Loucy (cell line): Measurements from ENCODE around the gene CTNS.

Experiments used
- H2AFZ ChIP-seq: fragments of 200-600 bp; sonication (generic); 2 replicates; pipeline ENCODE4 v1.6.0; 2016; ENCODE audit warnings: antibody characterized with exemption, mild to moderate bottlenecking, low read length, moderate library complexity
- H3F3A ChIP-seq: fragments of 200-600 bp; 2 replicates; pipeline ENCODE4 v1.6.0; 2016; ENCODE audit warnings: antibody characterized with exemption, low read depth, mild to moderate bottlenecking
- H3K27me3 ChIP-seq: fragments of 200-600 bp; sonication (generic); 2 replicates; pipeline ENCODE4 v1.6.1; 2014; ENCODE audit warnings: low read length, mild to moderate bottlenecking; ENCODE audit not compliant: insufficient read depth, poor library complexity, severe bottlenecking
- H3K36me3 ChIP-seq: fragments of 200-600 bp; sonication (generic); 2 replicates; pipeline ENCODE4 v1.6.1; 2016; ENCODE audit warnings: low read length; ENCODE audit not compliant: insufficient read depth
- H3K4me1 ChIP-seq: fragments of 200-600 bp; sonication (generic); 2 replicates; pipeline ENCODE4 v1.5.1; 2014; ENCODE audit warnings: low read length, mild to moderate bottlenecking; ENCODE audit not compliant: insufficient read depth, poor library complexity, severe bottlenecking
- H3K4me2 ChIP-seq: fragments of 200-600 bp; sonication (generic); 2 replicates; pipeline ENCODE4 v1.6.0; 2014; ENCODE audit warnings: antibody characterized with exemption, low read length, low read depth, mild to moderate bottlenecking; ENCODE audit not compliant: poor library complexity, severe bottlenecking
- H3K4me3 ChIP-seq: fragments of 200-600 bp; sonication (generic); 2 replicates; pipeline ENCODE4 v1.5.1; 2014; ENCODE audit warnings: low read length, mild to moderate bottlenecking, mixed read lengths; ENCODE audit not compliant: poor library complexity, severe bottlenecking
- H3K79me2 ChIP-seq: fragments of 200-600 bp; sonication (generic); 2 replicates; pipeline ENCODE4 v1.6.1; 2014; ENCODE audit warnings: low read length; ENCODE audit not compliant: insufficient read depth
- H3K9ac ChIP-seq: fragments of 200-600 bp; sonication (generic); 2 replicates; pipeline ENCODE4 v1.6.0; 2014; ENCODE audit warnings: mild to moderate bottlenecking, low read depth, low read length, moderate library complexity; ENCODE audit not compliant: poor library complexity, severe bottlenecking
- H3K9me2 ChIP-seq: fragments of 200-600 bp; sonication (generic); replicated peaks from 2 replicates; pipeline ENCODE4 v1.6.1; 2016; ENCODE audit warnings: low read depth, low read length, mixed read lengths
- H3K9me3 ChIP-seq: fragments of 200-600 bp; sonication (generic); 2 replicates; pipeline ENCODE4 v1.6.1; 2014; ENCODE audit warnings: mild to moderate bottlenecking, antibody characterized with exemption, low read length, low read depth; ENCODE audit not compliant: insufficient read depth
- H4K20me1 ChIP-seq: fragments of 200-600 bp; sonication (generic); 2 replicates; pipeline ENCODE4 v1.6.0; 2014; ENCODE audit warnings: antibody characterized with exemption, low read length, mild to moderate bottlenecking; ENCODE audit not compliant: insufficient read depth, poor library complexity, severe bottlenecking
- EZH2phosphoT487 ChIP-seq: fragments of 200-600 bp; IDR thresholded peaks from 2 replicates; pipeline ENCODE4 v1.6.1; 2018; ENCODE audit warnings: antibody characterized with exemption, mild to moderate bottlenecking, moderate library complexity, borderline replicate concordance
- TF ChIP-seq, protein P1 (sequence below): fragments of 200-600 bp; sonication (generic); conservative IDR thresholded peaks from 2 replicates; pipeline ENCODE4 v1.5.1; 2014; ENCODE audit warnings: mild to moderate bottlenecking, antibody characterized with exemption, low read length

CTNS gene

DNA sequence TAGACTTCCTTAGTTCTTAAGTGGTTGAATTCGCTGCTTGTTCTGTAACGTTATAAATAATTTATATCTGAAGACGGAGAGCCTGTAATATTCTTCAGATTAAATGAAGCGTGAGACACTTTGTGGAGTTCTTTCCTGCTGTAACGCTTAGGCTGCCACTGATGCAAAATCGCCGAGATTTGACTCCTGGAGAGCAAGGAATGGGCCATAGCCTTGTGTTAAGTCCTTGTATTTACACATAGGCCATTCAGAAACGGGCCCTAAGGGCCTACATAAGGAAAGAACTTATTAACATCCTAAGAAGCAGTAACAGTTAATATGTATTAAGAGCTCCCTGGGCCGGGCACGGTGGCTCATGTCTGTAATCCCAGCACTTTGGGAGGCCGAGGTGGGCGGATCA lies 33.0 kb downstream of the CTNS start:
- Histone ChIP-seq H3K9ac (peak overlapping the region; percentile 92), H3K79me2 (peaks cover 25% of the 10 kb centered on the region), H2AFZ (no peak overlapping the region), H3K4me2 (peak overlapping the region; percentile 89), H3F3A (no peaks in the 10 kb centered on the region), H3K27me3 (no peaks in the 10 kb centered on the region), H3K9me3 (no peaks in the 10 kb centered on the region), H3K36me3 (no peaks in the 10 kb centered on the region), H4K20me1 (peaks cover 16% of the 10 kb centered on the region), H3K4me3 (peak overlapping the region; percentile 92), H3K9me2 (no peaks in the 10 kb centered on the region), H3K4me1 (peaks cover 13% of the 10 kb centered on the region)
- TF ChIP-seq EZH2phosphoT487, result no peak
- TF ChIP-seq, protein P1, sequence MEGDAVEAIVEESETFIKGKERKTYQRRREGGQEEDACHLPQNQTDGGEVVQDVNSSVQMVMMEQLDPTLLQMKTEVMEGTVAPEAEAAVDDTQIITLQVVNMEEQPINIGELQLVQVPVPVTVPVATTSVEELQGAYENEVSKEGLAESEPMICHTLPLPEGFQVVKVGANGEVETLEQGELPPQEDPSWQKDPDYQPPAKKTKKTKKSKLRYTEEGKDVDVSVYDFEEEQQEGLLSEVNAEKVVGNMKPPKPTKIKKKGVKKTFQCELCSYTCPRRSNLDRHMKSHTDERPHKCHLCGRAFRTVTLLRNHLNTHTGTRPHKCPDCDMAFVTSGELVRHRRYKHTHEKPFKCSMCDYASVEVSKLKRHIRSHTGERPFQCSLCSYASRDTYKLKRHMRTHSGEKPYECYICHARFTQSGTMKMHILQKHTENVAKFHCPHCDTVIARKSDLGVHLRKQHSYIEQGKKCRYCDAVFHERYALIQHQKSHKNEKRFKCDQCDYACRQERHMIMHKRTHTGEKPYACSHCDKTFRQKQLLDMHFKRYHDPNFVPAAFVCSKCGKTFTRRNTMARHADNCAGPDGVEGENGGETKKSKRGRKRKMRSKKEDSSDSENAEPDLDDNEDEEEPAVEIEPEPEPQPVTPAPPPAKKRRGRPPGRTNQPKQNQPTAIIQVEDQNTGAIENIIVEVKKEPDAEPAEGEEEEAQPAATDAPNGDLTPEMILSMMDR, result no peak

DNA sequence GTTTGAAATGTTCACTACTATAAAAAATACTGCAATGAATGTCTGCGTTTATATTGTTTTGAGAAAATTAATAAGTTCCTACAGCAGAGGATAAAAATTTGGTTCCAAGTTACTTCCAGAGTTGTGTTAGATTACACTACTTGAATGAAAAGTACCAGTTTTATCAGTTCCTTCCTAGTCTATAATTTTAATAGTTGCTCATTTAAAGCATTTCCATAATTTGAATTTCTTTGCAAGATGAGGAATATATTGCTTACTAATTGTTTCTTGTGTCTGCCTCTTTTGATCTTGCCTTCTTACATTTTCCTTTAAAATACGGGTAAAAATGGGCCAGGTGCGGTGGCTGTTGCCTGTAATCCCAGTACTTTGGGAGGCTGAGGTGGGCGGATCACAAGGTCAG lies 36.0 kb downstream of the CTNS start:
- no peak for TF ChIP-seq EZH2phosphoT487
- TF ChIP-seq, protein P1, result no peak

DNA sequence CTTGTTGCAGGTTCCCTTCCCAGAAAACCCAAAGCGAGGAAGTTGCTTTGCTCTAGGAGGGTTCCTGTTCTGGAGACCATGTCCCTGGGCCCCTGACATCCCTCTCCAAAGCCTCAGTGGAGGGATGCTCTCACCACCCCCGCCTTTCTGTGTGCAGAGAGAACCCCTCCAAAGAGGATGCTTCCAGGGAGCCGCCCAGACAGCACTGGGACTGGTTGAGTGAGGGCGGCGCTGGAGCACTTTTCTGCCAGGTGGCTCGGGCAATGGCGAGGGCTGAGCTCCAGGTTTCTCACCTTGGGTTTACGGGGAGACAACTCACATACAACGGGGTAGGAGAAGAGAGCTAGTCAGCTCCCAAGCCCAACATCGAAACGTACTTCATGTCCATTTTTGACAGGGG lies 39.3 kb downstream of the CTNS start:
- H3K4me2 ChIP-seq, result no peak overlapping the region
- H3K9me3 ChIP-seq, result no peaks in the 10 kb centered on the region
- no peaks in the 10 kb centered on the region for H3K27me3 ChIP-seq
- no peaks in the 10 kb centered on the region for H3K79me2 ChIP-seq
- H3K9me2 ChIP-seq, result no peaks in the 10 kb centered on the region
- no peak overlapping the region for H3K9ac ChIP-seq
- no peak overlapping the region for H3K4me3 ChIP-seq
- no peak overlapping the region for H2AFZ ChIP-seq
- peaks cover 5% of the 10 kb centered on the region; the same call in 1 of the 2 replicates for H3K36me3 ChIP-seq
- H4K20me1 ChIP-seq, result no peaks in the 10 kb centered on the region
- H3K4me1 ChIP-seq, result no peaks in the 10 kb centered on the region
- H3F3A ChIP-seq, result no peaks in the 10 kb centered on the region
- TF ChIP-seq, protein P1, result no peak
- TF ChIP-seq EZH2phosphoT487, result no peak

More for the DNA sequence above, 36.0 kb downstream of the CTNS start:
- no peaks in the 10 kb centered on the region for H3F3A ChIP-seq
- H3K4me1 ChIP-seq, result peaks cover 9% of the 10 kb centered on the region
- H3K4me3 ChIP-seq, result no peak overlapping the region
- H2AFZ ChIP-seq, result no peak overlapping the region
- H3K9ac ChIP-seq, result no peak overlapping the region
- H4K20me1 ChIP-seq, result peaks cover 16% of the 10 kb centered on the region
- no peaks in the 10 kb centered on the region for H3K27me3 ChIP-seq
- H3K4me2 ChIP-seq, result no peak overlapping the region
- H3K36me3 ChIP-seq, result no peaks in the 10 kb centered on the region
- no peaks in the 10 kb centered on the region for H3K9me3 ChIP-seq
- no peaks in the 10 kb centered on the region for H3K9me2 ChIP-seq
- H3K79me2 ChIP-seq, result peaks cover 21% of the 10 kb centered on the region
